Fibroblast of skin of scalp (primary cell): ENCODE measurements around the gene CNTN5.

Source experiments
- DNase-seq: peaks from one replicate; pipeline ENCODE4 v3.0.0-alpha.2; 2013

CNTN5 gene

DNA sequence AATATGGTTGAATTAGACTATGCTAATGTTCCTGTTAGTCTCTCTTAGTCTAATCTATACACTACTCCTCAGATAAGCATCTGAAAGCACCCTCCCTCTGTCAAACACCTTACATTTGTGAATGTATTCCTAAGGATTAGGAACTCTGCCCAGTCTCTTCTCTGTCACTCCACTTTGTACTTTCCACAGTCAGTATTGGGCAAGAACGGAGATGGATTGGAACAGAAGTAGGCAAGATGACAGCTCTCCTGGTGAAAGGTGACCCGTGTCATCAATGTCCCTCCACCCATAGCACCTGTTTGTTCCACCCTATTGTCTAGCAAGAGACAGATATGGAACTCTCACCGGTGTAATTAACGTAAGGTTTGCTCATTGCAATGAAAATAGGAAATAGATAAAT, 613.8 kb downstream of the CNTN5 start:
- DNase-seq: no peak

- no peak for DNase-seq
These were observed 617.4 kb downstream of the CNTN5 start for GRCh38 chr11:99638073-99638553.

- no peak for DNase-seq
These were observed 619.9 kb downstream of the CNTN5 start for GRCh38 chr11:99640671-99641070.

GRCh38 chr11:99645934-99646333, 625.2 kb downstream of the CNTN5 start:
- DNase-seq: no peak

DNA sequence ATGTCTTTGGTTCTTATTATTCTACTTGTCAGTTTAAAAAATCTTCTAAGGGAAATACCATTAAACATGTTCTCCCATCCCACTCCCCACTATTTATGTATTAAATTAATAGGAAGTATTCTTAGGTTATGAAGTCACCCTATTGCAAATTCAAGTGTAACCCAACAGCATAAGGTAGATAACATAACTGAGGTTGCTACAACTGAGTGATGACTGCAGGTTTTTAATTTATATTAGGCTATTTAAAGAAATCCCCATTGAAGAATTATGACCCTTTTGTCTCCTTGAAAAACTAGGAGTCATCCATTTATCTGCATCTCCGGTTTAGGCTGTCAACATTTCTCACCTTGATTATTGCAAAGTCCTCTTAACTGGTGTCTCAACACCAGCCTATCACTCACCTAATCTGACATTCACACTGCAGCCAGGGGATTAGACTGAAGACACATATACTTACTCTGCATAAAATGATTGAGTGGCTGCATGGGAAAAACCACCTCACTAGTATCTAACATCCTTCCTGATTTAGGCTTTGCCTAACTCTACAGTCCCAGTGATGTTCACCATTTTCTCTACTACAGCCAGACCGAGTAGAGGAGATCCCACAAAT, 649.4 kb downstream of the CNTN5 start:
- DNase-seq: no peak

GRCh38 chr11:99671808-99672409, 651.2 kb downstream of the CNTN5 start:
- no peak for DNase-seq

- DNase-seq: no peak
These were observed 655.5 kb downstream of the CNTN5 start for GRCh38 chr11:99676292-99676691.

GRCh38 chr11:99682171-99682570, 661.4 kb downstream of the CNTN5 start:
- no peak for DNase-seq

- no peak for DNase-seq
These were observed 661.9 kb downstream of the CNTN5 start for GRCh38 chr11:99682646-99683045.

DNA sequence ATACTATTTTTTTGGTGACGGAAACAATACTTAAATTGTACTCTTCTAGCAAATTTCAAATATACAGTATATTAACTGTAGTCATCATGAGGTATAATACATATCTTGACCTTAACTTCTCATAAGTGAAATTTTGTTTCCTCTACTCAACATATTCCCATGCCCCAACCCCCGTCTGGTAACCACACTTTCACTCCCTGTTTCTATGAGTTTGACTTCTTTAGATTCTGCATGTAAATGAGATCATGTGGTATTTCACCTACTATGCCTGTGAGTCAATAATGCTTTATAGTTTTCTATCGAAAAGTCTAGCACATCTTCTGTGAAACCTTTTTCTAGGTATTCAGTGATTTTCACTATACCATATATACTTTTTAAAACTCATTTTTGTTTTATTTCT, 663.2 kb downstream of the CNTN5 start:
- DNase-seq: no peak

- no peak for DNase-seq
These were observed 666.1 kb downstream of the CNTN5 start for GRCh38 chr11:99686838-99687237.

DNA sequence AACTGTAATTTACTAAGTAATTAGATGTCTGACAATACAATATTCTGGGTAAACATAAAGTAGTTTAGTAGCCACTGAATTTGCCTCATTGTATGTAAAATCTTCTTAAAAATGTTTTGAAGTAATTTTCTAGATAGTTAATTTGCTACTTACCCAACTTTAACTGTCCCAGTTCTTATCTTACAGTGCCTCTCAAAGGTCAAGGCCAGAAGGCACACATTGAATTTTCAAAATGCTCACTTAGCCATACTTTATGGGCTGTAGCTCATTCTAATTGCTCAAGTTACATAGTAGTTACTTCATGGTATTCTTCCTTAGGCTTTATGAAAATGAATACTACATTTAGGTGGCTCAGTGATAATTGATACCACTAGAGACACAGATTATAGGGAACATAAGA, 666.6 kb downstream of the CNTN5 start:
- DNase-seq: peak; percentile 2

DNA sequence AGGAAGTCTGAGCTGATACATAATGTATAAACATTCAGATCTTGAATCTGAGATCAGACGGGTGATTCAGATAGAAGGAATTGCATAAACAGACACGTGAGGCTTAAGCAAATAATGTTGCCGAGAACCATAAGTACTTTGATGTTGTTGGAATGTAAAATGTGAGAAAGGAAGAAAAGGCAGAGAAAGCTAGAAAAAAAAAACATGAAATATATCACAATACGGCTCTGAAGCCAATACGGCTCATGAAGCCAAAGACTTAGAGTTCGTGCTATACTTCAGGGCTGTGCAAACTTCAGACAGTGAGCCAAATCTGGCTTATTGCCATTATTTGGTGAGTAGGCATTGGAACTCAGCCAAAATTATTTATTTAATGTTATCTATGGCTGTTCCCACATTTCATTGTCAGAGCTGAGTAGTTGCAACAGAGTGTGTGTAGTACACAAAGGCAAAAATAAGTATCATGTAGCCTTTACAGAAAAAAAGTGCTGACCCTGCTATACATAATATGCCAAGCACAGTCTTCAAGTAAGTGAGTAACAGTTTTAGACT, 673.3 kb downstream of the CNTN5 start:
- peak; percentile 73 for DNase-seq

DNA sequence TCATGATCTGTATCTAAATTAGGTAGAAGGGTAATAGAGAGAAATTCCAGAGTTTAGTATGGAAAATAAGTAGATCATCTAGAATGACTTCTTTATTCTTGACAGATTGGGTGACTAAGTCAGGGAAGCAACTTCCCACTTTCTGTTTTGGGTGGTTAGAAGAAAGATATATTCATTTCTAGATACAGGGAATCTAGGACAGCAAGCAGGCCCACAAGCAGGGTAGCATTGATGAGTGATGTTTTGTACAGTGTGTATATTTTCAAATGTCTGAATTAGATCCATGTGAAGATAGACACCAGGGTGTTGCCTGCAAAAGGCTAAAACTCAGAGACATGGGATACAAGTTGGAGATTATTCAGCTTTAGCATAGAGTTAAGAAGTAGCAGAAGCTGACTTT, 674.4 kb downstream of the CNTN5 start:
- no peak for DNase-seq

GRCh38 chr11:99706848-99707247, 686.1 kb downstream of the CNTN5 start:
- DNase-seq: no peak

DNA sequence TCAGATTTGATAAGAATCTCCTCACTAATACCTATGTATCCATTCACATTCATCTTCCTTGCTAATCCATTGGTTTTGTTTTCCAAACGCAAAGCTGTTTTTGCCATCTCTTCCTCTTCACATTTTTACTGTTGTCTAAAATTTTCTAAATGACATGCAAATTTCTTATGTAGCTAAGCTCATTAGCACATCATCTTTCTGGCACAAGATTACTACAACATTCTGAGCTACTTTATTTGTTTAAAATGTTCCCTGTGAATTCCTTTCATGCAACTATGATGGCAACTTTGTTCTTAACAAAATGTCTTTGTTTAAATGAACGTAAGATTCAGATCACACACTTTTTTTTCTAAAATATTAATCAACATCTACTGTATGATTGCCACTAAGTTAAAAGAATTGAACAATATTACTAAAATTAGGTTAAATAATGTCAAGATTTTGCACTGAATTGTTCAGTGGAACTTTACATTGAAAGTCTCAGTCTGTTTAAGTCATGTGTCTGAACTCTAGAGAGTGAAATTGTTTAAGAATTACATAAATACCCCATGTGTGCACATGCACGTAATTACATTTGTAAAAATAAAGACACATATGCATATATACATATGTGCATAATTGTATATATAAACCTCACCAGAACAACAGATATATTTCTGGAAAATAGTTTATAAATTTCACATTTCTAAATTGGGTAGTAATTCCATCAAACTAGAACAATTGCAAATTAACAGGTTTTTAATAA, 688.4 kb downstream of the CNTN5 start:
- no peak for DNase-seq

- DNase-seq: no peak
These were observed 695.6 kb downstream of the CNTN5 start for GRCh38 chr11:99716302-99716701.

DNA sequence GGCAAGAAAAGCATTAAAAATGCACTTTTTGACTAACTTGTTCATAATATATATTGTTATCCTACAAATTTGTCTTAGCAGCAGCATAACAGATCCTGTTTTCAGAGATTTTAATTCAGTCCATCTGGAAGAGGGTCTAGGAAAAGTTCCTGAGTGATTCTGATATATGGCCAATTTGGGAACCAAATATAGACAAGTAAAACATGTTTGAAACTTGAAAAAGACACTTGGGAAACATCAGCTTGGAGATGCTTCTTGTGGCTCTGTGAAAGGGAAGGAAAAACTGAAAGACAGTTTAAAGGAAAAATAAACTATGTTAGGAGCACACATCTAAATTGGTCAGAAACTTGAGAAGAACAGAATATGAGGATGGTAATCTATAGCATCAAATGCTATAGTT, 697.5 kb downstream of the CNTN5 start:
- DNase-seq: no peak

DNA sequence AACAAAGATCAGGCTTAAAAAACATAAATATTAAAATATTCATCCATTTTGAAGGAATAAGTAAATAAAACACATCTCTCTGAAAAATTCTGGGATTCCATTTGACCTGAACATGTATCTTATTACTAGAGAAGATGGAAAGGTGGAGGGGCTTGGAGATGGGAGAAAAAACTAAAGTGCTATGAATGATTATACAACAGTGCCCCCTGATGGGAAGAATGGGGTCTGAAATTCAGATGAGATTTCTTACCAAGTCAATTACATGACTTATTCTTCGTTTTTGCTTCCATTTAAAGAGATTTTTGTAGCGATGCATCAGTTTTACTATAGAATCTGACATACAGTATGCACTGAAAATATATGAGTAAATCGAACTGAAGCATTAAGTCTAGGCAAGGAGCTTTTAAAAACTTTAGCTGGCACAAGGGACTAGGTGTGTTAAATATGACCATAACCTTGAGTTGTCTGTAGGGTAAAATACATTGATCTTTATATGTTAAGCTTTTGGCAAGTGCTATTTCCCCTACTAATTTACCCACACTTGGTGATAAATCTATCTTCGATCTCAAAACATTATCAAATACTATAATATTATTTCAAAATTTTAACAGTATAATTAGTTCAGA, 718.8 kb downstream of the CNTN5 start:
- peak; percentile 56 for DNase-seq

DNA sequence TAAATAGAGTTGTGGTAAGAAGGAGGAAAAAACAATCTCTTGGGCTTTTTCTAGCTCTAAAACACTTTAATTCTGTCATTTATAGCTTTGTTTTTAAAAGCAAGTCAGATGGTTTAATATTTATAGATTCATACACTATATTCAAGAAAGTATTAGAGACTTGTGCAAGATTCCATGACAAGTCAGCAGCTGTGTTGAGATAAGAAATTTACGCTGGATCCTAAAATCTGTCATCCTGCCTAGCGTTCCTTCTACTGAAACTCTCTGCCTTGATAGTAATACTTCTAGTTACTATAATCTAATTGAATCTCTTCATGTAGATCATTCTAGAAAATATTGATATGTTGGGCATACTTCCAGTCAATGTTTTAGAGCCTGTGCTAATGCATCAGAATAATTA, 721.8 kb downstream of the CNTN5 start:
- DNase-seq: no peak

DNA sequence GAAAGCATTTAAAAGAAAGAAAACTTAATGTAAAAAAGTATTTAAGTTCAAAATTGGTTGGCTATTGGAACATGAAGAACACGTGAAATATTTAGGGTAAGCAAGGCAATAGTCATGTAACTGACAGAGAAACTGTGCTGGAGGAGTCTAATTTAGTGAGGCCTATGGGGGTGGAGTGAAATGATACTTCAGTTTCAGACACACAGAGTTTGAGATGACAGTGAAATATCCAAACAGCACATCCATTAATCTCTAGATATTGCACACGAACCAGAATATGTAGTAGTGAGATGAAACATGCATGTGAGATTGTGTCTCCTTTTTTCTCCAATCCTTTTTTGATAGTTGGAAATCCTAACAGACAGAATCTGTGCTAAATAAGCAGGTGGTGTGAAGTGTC, 739.0 kb downstream of the CNTN5 start:
- DNase-seq: no peak

GRCh38 chr11:99766811-99767210, 746.1 kb downstream of the CNTN5 start:
- DNase-seq: no peak

- DNase-seq: peak; percentile 16
These were observed 752.9 kb downstream of the CNTN5 start for GRCh38 chr11:99773646-99774045.
